Measurements from ENCODE around the gene BTG2. TPM values are rescaled to one million over a fixed set of nuclear protein-coding genes. Genes with fewer than 3 reads are reported as not detected.

BTG2 gene
- total RNA-seq, 1 experiment from 2014 or later, result 24.2 TPM

DNA sequence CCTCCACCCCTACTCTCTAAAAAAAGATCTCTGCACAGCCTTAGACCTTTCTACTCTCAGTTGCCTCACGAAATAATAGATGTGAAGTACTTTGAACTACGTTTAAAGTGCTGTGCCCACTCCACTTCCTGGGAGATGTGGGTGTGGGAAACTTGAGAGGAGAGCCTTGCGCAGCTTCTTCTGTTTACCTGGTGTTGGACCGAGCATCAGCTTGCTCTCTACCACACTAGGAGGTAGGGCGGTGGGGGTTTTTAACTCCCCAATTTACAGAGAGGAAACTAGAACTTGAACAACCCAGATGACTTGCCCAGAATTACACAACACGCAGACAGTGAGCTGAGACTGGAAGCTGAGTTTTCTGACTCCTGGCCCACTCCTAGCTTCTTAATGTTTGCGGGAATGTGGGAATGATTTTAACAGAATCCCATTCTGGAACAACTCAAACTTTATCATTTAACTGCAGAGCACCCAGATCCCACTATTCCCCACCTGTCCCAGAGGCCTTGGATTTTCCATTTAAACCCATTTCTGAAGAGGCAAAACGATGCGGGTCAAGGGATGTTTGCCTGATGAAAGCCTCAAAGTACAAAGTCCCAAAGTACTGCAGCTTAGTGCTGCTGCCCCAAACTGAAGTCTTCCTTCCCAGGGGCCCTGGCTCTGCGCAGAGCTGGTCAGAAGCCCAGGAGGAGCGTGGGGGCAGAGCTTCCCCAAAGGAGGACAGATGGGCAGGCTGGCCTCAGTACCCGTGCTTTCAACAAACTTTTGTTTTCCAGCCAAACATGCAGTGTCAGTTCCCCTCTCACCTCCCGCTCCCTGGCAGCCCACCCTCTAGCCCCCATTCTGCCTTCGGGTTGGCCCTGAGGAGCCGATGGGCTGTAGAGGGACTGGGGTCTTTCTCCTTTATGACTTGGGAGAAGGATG lies 19.0 kb downstream of the BTG2 start:
- H3K9ac ChIP-seq (ENCODE audit: low read length), result no peak overlapping the region

More for the DNA sequence above, 19.0 kb downstream of the BTG2 start:
- peaks cover 11 to 18% of the 10 kb centered on the region in 2 experiments; a peak in 3 of 4 replicates for H3K4me1 ChIP-seq (ENCODE audit: control insufficient read depth in 1 of 2, insufficient read depth in 2 of 2, low read length in 2 of 2)
- intact Hi-C loops (cut with micrococcal nuclease), result no loop called here
- no peaks in the 10 kb centered on the region for H3K36me3 ChIP-seq (ENCODE audit: control insufficient read depth in 1 of 2, insufficient read depth in 2 of 2, low read length in 2 of 2)
- ATAC-seq (no peak), DNase-seq (ENCODE audit: low read depth, low spot score) (no peak)
- H3K4me3 ChIP-seq (replicated peaks in 1 of 2; ENCODE audit: low read depth in 1 of 2, low read length in 2 of 2), result no peak overlapping the region
- H3K27ac ChIP-seq (ENCODE audit: low read depth, low read length), result no peak overlapping the region
- H3K9me2 ChIP-seq (ENCODE audit: insufficient read depth), result no peaks in the 10 kb centered on the region
- no peak overlapping the region for H2AFZ ChIP-seq (ENCODE audit: low read depth, low read length, poor library complexity, severe bottlenecking)
- TF ChIP-seq, protein P1, sequence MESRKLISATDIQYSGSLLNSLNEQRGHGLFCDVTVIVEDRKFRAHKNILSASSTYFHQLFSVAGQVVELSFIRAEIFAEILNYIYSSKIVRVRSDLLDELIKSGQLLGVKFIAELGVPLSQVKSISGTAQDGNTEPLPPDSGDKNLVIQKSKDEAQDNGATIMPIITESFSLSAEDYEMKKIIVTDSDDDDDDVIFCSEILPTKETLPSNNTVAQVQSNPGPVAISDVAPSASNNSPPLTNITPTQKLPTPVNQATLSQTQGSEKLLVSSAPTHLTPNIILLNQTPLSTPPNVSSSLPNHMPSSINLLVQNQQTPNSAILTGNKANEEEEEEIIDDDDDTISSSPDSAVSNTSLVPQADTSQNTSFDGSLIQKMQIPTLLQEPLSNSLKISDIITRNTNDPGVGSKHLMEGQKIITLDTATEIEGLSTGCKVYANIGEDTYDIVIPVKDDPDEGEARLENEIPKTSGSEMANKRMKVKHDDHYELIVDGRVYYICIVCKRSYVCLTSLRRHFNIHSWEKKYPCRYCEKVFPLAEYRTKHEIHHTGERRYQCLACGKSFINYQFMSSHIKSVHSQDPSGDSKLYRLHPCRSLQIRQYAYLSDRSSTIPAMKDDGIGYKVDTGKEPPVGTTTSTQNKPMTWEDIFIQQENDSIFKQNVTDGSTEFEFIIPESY (IDR thresholded peaks at IDR 0.05; ENCODE audit: extremely low read depth, insufficient replicate concordance, low read length), result no peak
- no peak for TF ChIP-seq REST (IDR thresholded peaks at IDR 0.05; ENCODE audit: low read depth)
- no peak for TF ChIP-seq CBX3 (IDR thresholded peaks at IDR 0.05; ENCODE audit: low read depth)
- TF ChIP-seq ZFX (IDR thresholded peaks at IDR 0.05), result no peak
- TF ChIP-seq RAD21 (IDR thresholded peaks at IDR 0.05; ENCODE audit: low read depth), result no peak
- no peak for TF ChIP-seq TCF7L2 (IDR thresholded peaks at IDR 0.05; ENCODE audit: borderline replicate concordance, extremely low read depth, insufficient read depth, insufficient read length)
- no peak for TF ChIP-seq EGR1 (IDR thresholded peaks at IDR 0.05; ENCODE audit: low read depth)
- no peak for TF ChIP-seq POLR2AphosphoS5 (IDR thresholded peaks at IDR 0.05; ENCODE audit: low read depth, low read length)
- no peak for TF ChIP-seq ATF3 (IDR thresholded peaks at IDR 0.05)
- TF ChIP-seq CTCF (IDR thresholded peaks at IDR 0.05 in 2 of 3, conservative IDR thresholded peaks at IDR 0.05 in 1 of 3; ENCODE audit: borderline replicate concordance in 1 of 3, insufficient read depth in 1 of 3, low read depth in 2 of 3, low read length in 2 of 3), result no peak
- TF ChIP-seq ZNF274 (IDR thresholded peaks at IDR 0.05; ENCODE audit: low read depth, low read length), result no peak
- no peak for TF ChIP-seq ELF1 (IDR thresholded peaks at IDR 0.05; ENCODE audit: borderline replicate concordance, low read depth)
- no peak for TF ChIP-seq EZH2 (IDR thresholded peaks at IDR 0.05)
- ChIA-PET CTCF (interaction anchor here (0.7 to 2.1 kb wide), 3 partner anchors 52 to 163 kb away, joined by 3 to 7 read pairs (median 4); no protein-coding TSS in a partner anchor), RAD21 (ENCODE audit: low non-redundant PET in 1 of 2, low total read pairs in 2 of 2, uncharacterized antibody in 2 of 2, unreplicated experiment in 2 of 2) (no interaction called here), POLR2A (interaction anchor here (4.3 kb wide), 1 partner anchor 16 kb away, joined by 15 read pairs; no protein-coding TSS in a partner anchor)
- no TSS peak for BruUV-seq (replicated peaks)
- H3K27me3 ChIP-seq (ENCODE audit: insufficient read depth, low read length), result peaks cover 12% of the 10 kb centered on the region; the same call in 1 of the 2 replicates
- no peaks in the 10 kb centered on the region for H4K20me1 ChIP-seq (ENCODE audit: insufficient read depth)
- H3K79me2 ChIP-seq (ENCODE audit: insufficient read depth, low read length), result no peaks in the 10 kb centered on the region
- no peaks in the 10 kb centered on the region for H3K9me3 ChIP-seq (ENCODE audit: control insufficient read depth in 1 of 2, insufficient read depth in 1 of 2, low read depth in 1 of 2, low read length in 2 of 2)
- H3K4me2 ChIP-seq (ENCODE audit: low read length), result no peak overlapping the region
